Tibial nerve (tissue), 3 donors: Measurements from ENCODE around the gene CEP112.

Experiments
- POLR2A ChIP-seq, 2 donors: fragments of 450-650 bp; IDR thresholded peaks; one replicate each; pipeline ENCODE4 v1.6.1; 2017; ENCODE audit warnings: antibody characterized with exemption in 2 of 2, mild to moderate bottlenecking in 2 of 2, moderate library complexity in 2 of 2
- TF ChIP-seq, protein P1 (sequence below), 5 experiments: fragments of 200-600 bp in 3 of 5; fragments of 450-650 bp in 2 of 5; sonication (generic) in 3 of 5; IDR thresholded peaks; one replicate each; pipeline ENCODE4 v1.5.1; 2016 to 2019; ENCODE audit warnings: antibody characterized with exemption in 5 of 5, mild to moderate bottlenecking in 3 of 5, moderate library complexity in 2 of 5

DNA sequence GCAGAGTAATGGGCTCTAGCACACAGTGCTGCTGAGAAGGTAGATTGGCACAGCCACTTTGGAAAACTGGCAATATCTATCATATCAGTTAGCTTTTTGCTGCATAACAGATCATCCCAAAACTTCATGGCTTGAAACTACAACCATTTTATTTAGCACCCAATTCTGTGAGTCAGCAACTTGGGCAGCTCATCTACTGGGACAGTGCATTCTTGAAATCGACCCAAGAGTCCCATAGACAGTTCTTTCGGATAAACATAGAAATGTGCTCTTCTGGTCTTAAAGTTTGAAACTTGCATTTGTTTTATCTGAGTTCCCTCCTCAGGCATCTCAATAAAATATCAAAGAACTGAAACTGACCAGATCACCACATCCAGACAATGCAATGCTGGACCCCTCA, 76.7 kb downstream of the CEP112 start:
- no peak for TF ChIP-seq POLR2A (IDR thresholded peaks at IDR 0.05)
- TF ChIP-seq, protein P1, sequence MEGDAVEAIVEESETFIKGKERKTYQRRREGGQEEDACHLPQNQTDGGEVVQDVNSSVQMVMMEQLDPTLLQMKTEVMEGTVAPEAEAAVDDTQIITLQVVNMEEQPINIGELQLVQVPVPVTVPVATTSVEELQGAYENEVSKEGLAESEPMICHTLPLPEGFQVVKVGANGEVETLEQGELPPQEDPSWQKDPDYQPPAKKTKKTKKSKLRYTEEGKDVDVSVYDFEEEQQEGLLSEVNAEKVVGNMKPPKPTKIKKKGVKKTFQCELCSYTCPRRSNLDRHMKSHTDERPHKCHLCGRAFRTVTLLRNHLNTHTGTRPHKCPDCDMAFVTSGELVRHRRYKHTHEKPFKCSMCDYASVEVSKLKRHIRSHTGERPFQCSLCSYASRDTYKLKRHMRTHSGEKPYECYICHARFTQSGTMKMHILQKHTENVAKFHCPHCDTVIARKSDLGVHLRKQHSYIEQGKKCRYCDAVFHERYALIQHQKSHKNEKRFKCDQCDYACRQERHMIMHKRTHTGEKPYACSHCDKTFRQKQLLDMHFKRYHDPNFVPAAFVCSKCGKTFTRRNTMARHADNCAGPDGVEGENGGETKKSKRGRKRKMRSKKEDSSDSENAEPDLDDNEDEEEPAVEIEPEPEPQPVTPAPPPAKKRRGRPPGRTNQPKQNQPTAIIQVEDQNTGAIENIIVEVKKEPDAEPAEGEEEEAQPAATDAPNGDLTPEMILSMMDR (IDR thresholded peaks at IDR 0.05): no peak
